Activated CD4-positive, alpha-beta T cell treated with anti-CD3 and anti-CD28 coated beads for 36 hours (primary cell): Measurements from ENCODE around the gene IGF2R. TPM values are rescaled to one million over a fixed set of nuclear protein-coding genes. Genes with fewer than 3 reads are reported as not detected.
"Not testable (repeated sequence)": the region's sequence is repeated elsewhere in the genome, so short reads cannot be mapped to it uniquely, and the experiment has no call there.

Experiments used
- ATAC-seq: fragments of 200-7000 bp; cut with Tn5 transposase; one replicate; pipeline ENCODE4 v1.10.0; 2021; ENCODE audit warnings: mild to moderate bottlenecking, moderate library complexity
- CTCF ChIA-PET: fragments of 350-600 bp; sonication (Branson Sonifier 250); formaldehyde crosslinking; loops from one replicate; lab custom pipeline; 2021; ENCODE audit warnings: antibody characterized with exemption; lab: Charles Lee
- POLR2A ChIA-PET: fragments of 350-600 bp; sonication (Branson Sonifier 250); formaldehyde crosslinking; loops from one replicate; lab custom pipeline; 2021; ENCODE audit warnings: antibody characterized with exemption, inconsistent platforms; lab: Charles Lee
- DNase-seq: peaks from one replicate; pipeline ENCODE4 v3.0.0-alpha.2; 2020
- H3K27ac Mint-ChIP-seq: one replicate; pipeline ENCODE4 v1.8.0; 2021; ENCODE audit warnings: mixed read lengths
- H3K27me3 Mint-ChIP-seq: one replicate; pipeline ENCODE4 v1.8.0; 2021; ENCODE audit warnings: mixed read lengths
- H3K36me3 Mint-ChIP-seq: one replicate; pipeline ENCODE4 v1.8.0; 2021; ENCODE audit warnings: low read depth, mixed read lengths
- H3K4me1 Mint-ChIP-seq: one replicate; pipeline ENCODE4 v1.8.0; 2021; ENCODE audit warnings: mixed read lengths
- H3K4me3 Mint-ChIP-seq: one replicate; pipeline ENCODE4 v1.8.0; 2021; ENCODE audit warnings: mild to moderate bottlenecking, moderate library complexity, mixed read lengths
- H3K9me3 Mint-ChIP-seq: one replicate; pipeline ENCODE4 v1.8.0; 2021; ENCODE audit warnings: low read depth, mixed read lengths
- intact Hi-C, 2 experiments: fragments of 100-400 bp; cut with DNase I in 1 of 2; cut with micrococcal nuclease in 1 of 2; formaldehyde crosslinking; loops; one replicate each; pipeline versions ENCODE4 v1.14.2 to v1.15.1; 2022 to 2024; cut with DNase I, micrococcal nuclease
- total RNA-seq, 2 experiments: library from RNA; stranded (reverse); gene quantifications; one replicate each; pipeline ENCODE4 v1.2.3, GENCODE V29; 2021

IGF2R gene, protein sequence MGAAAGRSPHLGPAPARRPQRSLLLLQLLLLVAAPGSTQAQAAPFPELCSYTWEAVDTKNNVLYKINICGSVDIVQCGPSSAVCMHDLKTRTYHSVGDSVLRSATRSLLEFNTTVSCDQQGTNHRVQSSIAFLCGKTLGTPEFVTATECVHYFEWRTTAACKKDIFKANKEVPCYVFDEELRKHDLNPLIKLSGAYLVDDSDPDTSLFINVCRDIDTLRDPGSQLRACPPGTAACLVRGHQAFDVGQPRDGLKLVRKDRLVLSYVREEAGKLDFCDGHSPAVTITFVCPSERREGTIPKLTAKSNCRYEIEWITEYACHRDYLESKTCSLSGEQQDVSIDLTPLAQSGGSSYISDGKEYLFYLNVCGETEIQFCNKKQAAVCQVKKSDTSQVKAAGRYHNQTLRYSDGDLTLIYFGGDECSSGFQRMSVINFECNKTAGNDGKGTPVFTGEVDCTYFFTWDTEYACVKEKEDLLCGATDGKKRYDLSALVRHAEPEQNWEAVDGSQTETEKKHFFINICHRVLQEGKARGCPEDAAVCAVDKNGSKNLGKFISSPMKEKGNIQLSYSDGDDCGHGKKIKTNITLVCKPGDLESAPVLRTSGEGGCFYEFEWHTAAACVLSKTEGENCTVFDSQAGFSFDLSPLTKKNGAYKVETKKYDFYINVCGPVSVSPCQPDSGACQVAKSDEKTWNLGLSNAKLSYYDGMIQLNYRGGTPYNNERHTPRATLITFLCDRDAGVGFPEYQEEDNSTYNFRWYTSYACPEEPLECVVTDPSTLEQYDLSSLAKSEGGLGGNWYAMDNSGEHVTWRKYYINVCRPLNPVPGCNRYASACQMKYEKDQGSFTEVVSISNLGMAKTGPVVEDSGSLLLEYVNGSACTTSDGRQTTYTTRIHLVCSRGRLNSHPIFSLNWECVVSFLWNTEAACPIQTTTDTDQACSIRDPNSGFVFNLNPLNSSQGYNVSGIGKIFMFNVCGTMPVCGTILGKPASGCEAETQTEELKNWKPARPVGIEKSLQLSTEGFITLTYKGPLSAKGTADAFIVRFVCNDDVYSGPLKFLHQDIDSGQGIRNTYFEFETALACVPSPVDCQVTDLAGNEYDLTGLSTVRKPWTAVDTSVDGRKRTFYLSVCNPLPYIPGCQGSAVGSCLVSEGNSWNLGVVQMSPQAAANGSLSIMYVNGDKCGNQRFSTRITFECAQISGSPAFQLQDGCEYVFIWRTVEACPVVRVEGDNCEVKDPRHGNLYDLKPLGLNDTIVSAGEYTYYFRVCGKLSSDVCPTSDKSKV (N-terminal part only)
- total RNA-seq = 10 to 100 TPM; 55.6 to 65.6 TPM

- ATAC-seq (peak; percentile 91), DNase-seq (peak; percentile 97)
- H3K36me3 Mint-ChIP-seq = peaks cover 11% of the 10 kb centered on the region
- H3K27ac Mint-ChIP-seq = peak within 1 kb of the TSS; percentile 92
- peak within 1 kb of the TSS; percentile 93 for H3K4me3 Mint-ChIP-seq
- CTCF ChIA-PET = interaction anchor here (0.6 to 2.1 kb wide), 12 partner anchors 11 to 1641 kb away, joined by 3 to 6 read pairs (median 3); partner anchors contain the start of gene TCP1
- H3K27me3 Mint-ChIP-seq = no peaks in the 10 kb centered on the region
- no peaks in the 10 kb centered on the region for H3K9me3 Mint-ChIP-seq
- intact Hi-C loops = loop anchor here (1.0 to 2.0 kb wide), 8 partner anchors 11 to 275 kb away; partner anchors contain the start of genes ACAT2 (in 1 of the 2), SOD2 (in 1 of the 2), TCP1 (in 1 of the 2) and WTAP (in 1 of the 2)
- H3K4me1 Mint-ChIP-seq = peaks cover 37% of the 10 kb centered on the region
- POLR2A ChIA-PET = interaction anchor here (0.5 to 2.2 kb wide), 3 partner anchors 38 to 302 kb away, joined by 4 to 5 read pairs (median 4); partner anchors contain the start of gene TCP1
These were observed at the start of gene IGF2R for GRCh38 chr6:159968295-159969203. Gene IGF2R, plus strand, starts transcription at chr6:159969082. Its CDS starts 165 bp downstream, at chr6:159969247.

- Mint-ChIP-seq H3K4me1 (no peaks in the 10 kb centered on the region), H3K27ac (no peak overlapping the region), H3K27me3 (peaks cover 5% of the 10 kb centered on the region), H3K36me3 (no peaks in the 10 kb centered on the region), H3K4me3 (no peak overlapping the region), H3K9me3 (peaks cover 4% of the 10 kb centered on the region)
- DNase-seq = no peak
- ChIA-PET CTCF (interaction anchor here (0.6 kb wide), 1 partner anchor 762 kb away, joined by 3 read pairs; no protein-coding TSS in a partner anchor), POLR2A (interaction anchor here (0.6 kb wide), 1 partner anchor 10 kb away, joined by 4 read pairs; no protein-coding TSS in a partner anchor)
- ATAC-seq = no peak
- intact Hi-C loops = no loop called here
These were observed 49.1 kb upstream of the IGF2R start for GRCh38 chr6:159919800-159920199.

DNA sequence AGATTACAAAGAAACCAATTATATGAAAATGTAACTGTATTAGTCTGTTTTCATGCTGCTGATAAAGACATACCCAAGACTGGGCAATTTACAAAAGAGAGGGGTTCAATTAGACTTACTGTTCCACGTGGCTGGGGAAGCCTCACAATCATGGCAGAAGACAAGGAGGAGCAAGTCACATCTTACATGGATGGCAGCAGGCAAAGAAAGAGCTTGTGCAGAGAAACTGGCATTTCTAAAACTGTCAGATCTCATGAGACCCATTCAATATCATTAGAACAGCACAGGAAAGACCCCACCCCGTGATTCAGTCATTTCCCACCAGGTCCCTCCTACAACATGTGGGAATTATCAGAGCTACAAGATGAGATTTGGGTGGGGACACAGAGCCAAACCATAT is 44.7 kb upstream of the IGF2R start:
- POLR2A ChIA-PET, H3K4me3 Mint-ChIP-seq, H3K27me3 Mint-ChIP-seq, DNase-seq, H3K36me3 Mint-ChIP-seq, ATAC-seq, H3K4me1 Mint-ChIP-seq, intact Hi-C loops, H3K9me3 Mint-ChIP-seq, CTCF ChIA-PET, H3K27ac Mint-ChIP-seq: not testable (repeated sequence)

- POLR2A ChIA-PET = no interaction called here
- Mint-ChIP-seq H3K9me3 (peaks cover 4% of the 10 kb centered on the region), H3K27me3 (no peaks in the 10 kb centered on the region), H3K4me1 (peaks cover 24% of the 10 kb centered on the region), H3K36me3 (no peaks in the 10 kb centered on the region), H3K27ac (no peak overlapping the region), H3K4me3 (no peak overlapping the region)
- ATAC-seq (no peak), DNase-seq (no peak)
- intact Hi-C loops = no loop called here
- CTCF ChIA-PET = no interaction called here
These were observed 42.2 kb upstream of the IGF2R start for GRCh38 chr6:159926542-159927203.

GRCh38 chr6:159929819-159930218 is 39.1 kb upstream of the IGF2R start:
- ChIA-PET CTCF (interaction anchor here (0.5 to 1.2 kb wide), 3 partner anchors 63 to 140 kb away, joined by 3 to 7 read pairs (median 4); partner anchors contain the start of gene MRPL18), POLR2A (interaction anchor here (0.6 to 2.6 kb wide), 8 partner anchors 10 to 250 kb away, joined by 3 to 9 read pairs (median 4); partner anchors contain the start of gene TCP1)
- peaks cover 4% of the 10 kb centered on the region for H3K27me3 Mint-ChIP-seq
- H3K27ac Mint-ChIP-seq = peak overlapping the region; percentile 88
- peak; percentile 24 for ATAC-seq
- no peaks in the 10 kb centered on the region for H3K36me3 Mint-ChIP-seq
- peak; percentile 66 for DNase-seq
- peaks cover 34% of the 10 kb centered on the region for H3K4me1 Mint-ChIP-seq
- H3K9me3 Mint-ChIP-seq = no peaks in the 10 kb centered on the region
- intact Hi-C loops = loop anchor here (2.0 to 10.0 kb wide), 6 partner anchors 39 to 533 kb away; partner anchors contain the start of genes SOD2 (in 2 of the 2), IGF2R (in 1 of the 2) and MRPL18 (in 1 of the 2)
- H3K4me3 Mint-ChIP-seq = no peak overlapping the region

- ATAC-seq = peak; percentile 92
- intact Hi-C loops = loop anchor here (1.0 to 10.0 kb wide), 11 partner anchors 17 to 532 kb away; partner anchors contain the start of genes MRPL18 (in 2 of the 2), SOD2 (in 2 of the 2), IGF2R (in 1 of the 2) and WTAP (in 1 of the 2)
- ChIA-PET POLR2A (interaction anchor here (0.5 to 2.6 kb wide), 4 partner anchors 17 to 251 kb away, joined by 3 to 8 read pairs (median 5); no protein-coding TSS in a partner anchor), CTCF (interaction anchor here (0.6 to 1.5 kb wide), 3 partner anchors 14 to 79 kb away, joined by 3 read pairs; no protein-coding TSS in a partner anchor)
- peak; percentile 64 for DNase-seq
- Mint-ChIP-seq H3K27ac (peak overlapping the region; percentile 29), H3K27me3 (peaks cover 10% of the 10 kb centered on the region), H3K4me1 (peaks cover 34% of the 10 kb centered on the region), H3K36me3 (no peaks in the 10 kb centered on the region), H3K9me3 (no peaks in the 10 kb centered on the region), H3K4me3 (no peak overlapping the region)
These were observed 37.8 kb upstream of the IGF2R start for GRCh38 chr6:159931112-159931511.

DNA sequence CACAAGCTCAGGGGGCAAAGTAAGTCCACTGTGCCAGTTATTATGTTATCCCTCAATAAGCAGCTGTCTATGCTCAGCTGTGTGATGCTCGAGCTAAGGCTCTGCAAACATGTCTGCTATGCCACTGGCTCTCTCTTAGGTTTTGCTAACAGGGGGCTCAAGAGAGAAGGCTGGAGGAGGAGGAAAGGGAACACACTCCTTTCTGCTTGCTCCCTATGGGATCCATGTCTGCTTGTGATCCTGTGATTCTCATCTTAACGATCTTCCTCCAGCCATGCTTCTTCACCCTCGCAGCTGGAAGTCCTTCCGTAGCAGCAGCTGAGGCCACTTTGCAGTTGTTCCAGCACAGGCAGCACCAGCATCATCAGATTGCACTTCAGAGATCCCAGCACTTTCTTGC is 37.0 kb upstream of the IGF2R start:
- ChIA-PET POLR2A (no interaction called here), CTCF (interaction anchor here (0.7 to 1.5 kb wide), 2 partner anchors 18 kb away, joined by 3 read pairs; no protein-coding TSS in a partner anchor)
- Mint-ChIP-seq H3K36me3 (no peaks in the 10 kb centered on the region), H3K4me1 (peaks cover 34% of the 10 kb centered on the region), H3K9me3 (no peaks in the 10 kb centered on the region), H3K27ac (peak overlapping the region; percentile 39), H3K4me3 (no peak overlapping the region), H3K27me3 (peaks cover 10% of the 10 kb centered on the region)
- DNase-seq = no peak
- no peak for ATAC-seq
- intact Hi-C loops = loop anchor here (1.0 to 10.0 kb wide), 11 partner anchors 18 to 531 kb away; partner anchors contain the start of genes MRPL18 (in 2 of the 2), SOD2 (in 2 of the 2), IGF2R (in 1 of the 2) and WTAP (in 1 of the 2)

GRCh38 chr6:159933077-159933476 is 35.8 kb upstream of the IGF2R start:
- DNase-seq = no peak
- Mint-ChIP-seq H3K27ac (no peak overlapping the region), H3K27me3 (peaks cover 10% of the 10 kb centered on the region), H3K9me3 (no peaks in the 10 kb centered on the region), H3K4me1 (peaks cover 34% of the 10 kb centered on the region), H3K36me3 (no peaks in the 10 kb centered on the region), H3K4me3 (no peak overlapping the region)
- CTCF ChIA-PET = interaction anchor here (0.7 kb wide), 1 partner anchor 9 kb away, joined by 3 read pairs; no protein-coding TSS in a partner anchor
- POLR2A ChIA-PET = no interaction called here
- intact Hi-C loops = loop anchor here in 1 of 2 experiments (5.0 to 10.0 kb wide), 3 partner anchors 44 to 238 kb away; partner anchors contain the start of genes MRPL18 and SOD2
- no peak for ATAC-seq

GRCh38 chr6:159934181-159934580 is 34.7 kb upstream of the IGF2R start:
- H3K4me3 Mint-ChIP-seq = no peak overlapping the region
- intact Hi-C loops = loop anchor here in 1 of 2 experiments (5.0 to 10.0 kb wide), 3 partner anchors 43 to 239 kb away; partner anchors contain the start of genes MRPL18 and SOD2
- DNase-seq (no peak), ATAC-seq (no peak)
- no peak overlapping the region for H3K27ac Mint-ChIP-seq
- H3K9me3 Mint-ChIP-seq = no peaks in the 10 kb centered on the region
- POLR2A ChIA-PET = no interaction called here
- H3K36me3 Mint-ChIP-seq = no peaks in the 10 kb centered on the region
- CTCF ChIA-PET = no interaction called here
- peaks cover 10% of the 10 kb centered on the region for H3K27me3 Mint-ChIP-seq
- peaks cover 33% of the 10 kb centered on the region for H3K4me1 Mint-ChIP-seq
